ENCODE data around the gene KRTAP10-7.

DNA sequence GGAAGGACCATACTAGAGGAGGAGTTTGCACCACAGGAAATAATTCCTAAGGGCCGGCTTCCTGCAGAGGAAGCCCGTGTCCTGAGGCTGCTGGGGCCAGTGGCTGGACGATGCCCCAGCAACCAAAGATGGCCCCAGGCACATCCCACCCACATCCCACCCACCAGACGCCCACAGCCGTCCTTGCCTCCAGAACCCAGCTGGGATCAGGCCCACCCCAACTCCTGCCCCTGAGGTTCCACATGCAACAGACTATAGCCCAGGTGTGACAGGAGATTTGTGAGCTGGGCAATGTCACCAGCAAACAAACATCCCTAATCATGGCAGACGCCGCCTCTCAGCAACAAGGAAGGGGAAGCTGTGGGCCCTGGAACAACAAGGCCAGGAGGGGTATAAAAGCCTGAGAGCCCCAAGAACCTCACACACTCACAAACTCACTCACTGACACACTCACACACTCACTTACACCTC, 26.3 kb downstream of the KRTAP10-7 start, which contains the start of gene KRTAP10-9:
- TF ChIP-seq, protein P1, sequence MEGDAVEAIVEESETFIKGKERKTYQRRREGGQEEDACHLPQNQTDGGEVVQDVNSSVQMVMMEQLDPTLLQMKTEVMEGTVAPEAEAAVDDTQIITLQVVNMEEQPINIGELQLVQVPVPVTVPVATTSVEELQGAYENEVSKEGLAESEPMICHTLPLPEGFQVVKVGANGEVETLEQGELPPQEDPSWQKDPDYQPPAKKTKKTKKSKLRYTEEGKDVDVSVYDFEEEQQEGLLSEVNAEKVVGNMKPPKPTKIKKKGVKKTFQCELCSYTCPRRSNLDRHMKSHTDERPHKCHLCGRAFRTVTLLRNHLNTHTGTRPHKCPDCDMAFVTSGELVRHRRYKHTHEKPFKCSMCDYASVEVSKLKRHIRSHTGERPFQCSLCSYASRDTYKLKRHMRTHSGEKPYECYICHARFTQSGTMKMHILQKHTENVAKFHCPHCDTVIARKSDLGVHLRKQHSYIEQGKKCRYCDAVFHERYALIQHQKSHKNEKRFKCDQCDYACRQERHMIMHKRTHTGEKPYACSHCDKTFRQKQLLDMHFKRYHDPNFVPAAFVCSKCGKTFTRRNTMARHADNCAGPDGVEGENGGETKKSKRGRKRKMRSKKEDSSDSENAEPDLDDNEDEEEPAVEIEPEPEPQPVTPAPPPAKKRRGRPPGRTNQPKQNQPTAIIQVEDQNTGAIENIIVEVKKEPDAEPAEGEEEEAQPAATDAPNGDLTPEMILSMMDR (IDR thresholded peaks at IDR 0.05; ENCODE audit: low read length): no peak
- TF ChIP-seq EZH2phosphoT487 (IDR thresholded peaks at IDR 0.05; ENCODE audit: low read length): no peak
